Esophagus muscularis mucosa (tissue), 3 donors: ENCODE measurements around the gene CALML3.

Source experiments
- CTCF ChIP-seq, 3 experiments: fragments of 200-600 bp in 2 of 3; fragments of 450-650 bp in 1 of 3; sonication (generic) in 2 of 3; IDR thresholded peaks; one replicate each; pipeline ENCODE4 v1.5.1; 2017 to 2019; ENCODE audit warnings: antibody characterized with exemption in 3 of 3, mild to moderate bottlenecking in 2 of 3, moderate library complexity in 1 of 3
- POLR2A ChIP-seq: fragments of 450-650 bp; IDR thresholded peaks from one replicate; pipeline ENCODE4 v1.6.1; 2017; ENCODE audit warnings: antibody characterized with exemption, moderate library complexity, mild to moderate bottlenecking, low read depth
- POLR2AphosphoS5 ChIP-seq, 2 donors: sonication (generic); formaldehyde crosslinking; IDR thresholded peaks; one replicate each; pipeline ENCODE4 v1.6.1; 2017; ENCODE audit warnings: antibody characterized with exemption in 2 of 2

- no peak for TF ChIP-seq CTCF (IDR thresholded peaks at IDR 0.05)
- TF ChIP-seq POLR2A, result no peak
- TF ChIP-seq POLR2AphosphoS5 (IDR thresholded peaks at IDR 0.05), result no peak
These were observed 27.5 kb upstream of the CALML3 start for GRCh38 chr10:5497289-5497688.
